OCI-LY7 (cell line): Measurements from ENCODE around the gene RPRD1B. TPM values are rescaled to one million over a fixed set of nuclear protein-coding genes. Genes with fewer than 3 reads are reported as not detected.
A peak's percentile ranks its signal among the peaks of the same experiment; 100 is the strongest.

Experiments used
- BruUV-seq: library from RNA; stranded (reverse); fragments of 400-500 nt; replicated peaks from 2 replicates; lab custom pipeline; 2021; lab: Mats Ljungman, UMichigan
- CTCF ChIA-PET: fragments of 300-600 bp; sonication (Branson Sonifier 250); formaldehyde crosslinking; loops from one replicate; lab custom pipeline; 2022; ENCODE audit warnings: antibody characterized with exemption; ENCODE audit not compliant: unreplicated experiment; lab: Charles Lee
- POLR2A ChIA-PET: fragments of 300-600 bp; sonication (Branson Sonifier 250); formaldehyde crosslinking; loops from one replicate; lab custom pipeline; 2022; ENCODE audit warnings: antibody characterized with exemption; lab: Charles Lee
- DNase-seq: peaks from one replicate; pipeline ENCODE4 v3.0.0-alpha.2; 2015; ENCODE audit warnings: low spot score
- H2AFZ ChIP-seq: fragments of 200-600 bp; sonication (generic), shearing (Covaris generic); 2 replicates; pipeline ENCODE4 v1.6.1; 2014; ENCODE audit warnings: mild to moderate bottlenecking, antibody characterized with exemption, low read length, moderate library complexity
- H3K27ac ChIP-seq: fragments of 200-600 bp; sonication (generic); 2 replicates; pipeline ENCODE4 v1.5.1; 2014; ENCODE audit warnings: mixed run types, low read depth, mild to moderate bottlenecking, moderate library complexity, low read length, inconsistent platforms; ENCODE audit not compliant: poor library complexity, severe bottlenecking
- H3K36me3 ChIP-seq: fragments of 200-600 bp; sonication (generic); 2 replicates; pipeline ENCODE4 v1.6.1; 2014; ENCODE audit warnings: mild to moderate bottlenecking, antibody characterized with exemption, low read length, moderate library complexity, mixed read lengths; ENCODE audit not compliant: insufficient read depth
- H3K4me1 ChIP-seq: fragments of 200-600 bp; sonication (generic); 2 replicates; pipeline ENCODE4 v1.5.1; 2014; ENCODE audit warnings: mild to moderate bottlenecking, low read length; ENCODE audit not compliant: insufficient read depth, poor library complexity, severe bottlenecking
- H3K4me2 ChIP-seq: fragments of 200-600 bp; sonication (generic); 2 replicates; pipeline ENCODE4 v1.6.1; 2014; ENCODE audit warnings: mild to moderate bottlenecking, low read length
- H3K4me3 ChIP-seq: fragments of 200-600 bp; sonication (generic); 2 replicates; pipeline ENCODE4 v1.5.1; 2014; ENCODE audit warnings: mild to moderate bottlenecking, low read depth, low read length; ENCODE audit not compliant: poor library complexity, severe bottlenecking
- H3K79me2 ChIP-seq: fragments of 200-600 bp; sonication (generic); 2 replicates; pipeline ENCODE4 v1.6.1; 2016; ENCODE audit warnings: low read depth, mild to moderate bottlenecking, low read length, moderate library complexity, mixed read lengths; ENCODE audit not compliant: insufficient read depth
- H3K9me2 ChIP-seq: fragments of 200-600 bp; sonication (generic); 2 replicates; pipeline ENCODE4 v1.6.1; 2016; ENCODE audit warnings: mild to moderate bottlenecking, low read length, mixed read lengths; ENCODE audit not compliant: insufficient read depth
- H3K9me3 ChIP-seq: fragments of 200-600 bp; sonication (generic); 2 replicates; pipeline ENCODE4 v1.6.1; 2014; ENCODE audit warnings: mild to moderate bottlenecking, mixed run types, low read length, mixed read lengths
- H4K20me1 ChIP-seq: fragments of 200-600 bp; sonication (generic); 2 replicates; pipeline ENCODE4 v1.6.1; 2014; ENCODE audit warnings: mild to moderate bottlenecking, antibody characterized with exemption, low read length, moderate library complexity, mixed read lengths; ENCODE audit not compliant: insufficient read depth
- CTCF ChIP-seq: fragments of 200-600 bp; sonication (generic); conservative IDR thresholded peaks from 2 replicates; pipeline ENCODE4 v1.5.1; 2014; ENCODE audit warnings: mild to moderate bottlenecking, antibody characterized with exemption, low read length, moderate library complexity, mixed read lengths
- EZH2phosphoT487 ChIP-seq: fragments of 200-600 bp; sonication (generic); IDR thresholded peaks from 2 replicates; pipeline ENCODE4 v1.6.1; 2018; ENCODE audit warnings: low read depth, borderline replicate concordance, mild to moderate bottlenecking, mixed run types, antibody characterized with exemption, low read length, moderate library complexity, mixed read lengths
- intact Hi-C: fragments of 100-400 bp; cut with micrococcal nuclease; formaldehyde crosslinking; loops from one replicate; pipeline ENCODE4 v1.10.0; 2022; ENCODE audit not compliant: unreplicated experiment
- total RNA-seq, 2 experiments: library from RNA; depleted of rRNA in 1 of 2; stranded (reverse); fragments of >200 nt in 1 of 2; shearing (Covaris generic) in 1 of 2; gene quantifications; 2 replicates each; pipeline ENCODE4 v1.2.3, GENCODE V29; 2014 to 2022

The RPRD1B gene
- total RNA-seq, 2 experiments from 2014 or later: 45.6 to 67.9 TPM

DNA sequence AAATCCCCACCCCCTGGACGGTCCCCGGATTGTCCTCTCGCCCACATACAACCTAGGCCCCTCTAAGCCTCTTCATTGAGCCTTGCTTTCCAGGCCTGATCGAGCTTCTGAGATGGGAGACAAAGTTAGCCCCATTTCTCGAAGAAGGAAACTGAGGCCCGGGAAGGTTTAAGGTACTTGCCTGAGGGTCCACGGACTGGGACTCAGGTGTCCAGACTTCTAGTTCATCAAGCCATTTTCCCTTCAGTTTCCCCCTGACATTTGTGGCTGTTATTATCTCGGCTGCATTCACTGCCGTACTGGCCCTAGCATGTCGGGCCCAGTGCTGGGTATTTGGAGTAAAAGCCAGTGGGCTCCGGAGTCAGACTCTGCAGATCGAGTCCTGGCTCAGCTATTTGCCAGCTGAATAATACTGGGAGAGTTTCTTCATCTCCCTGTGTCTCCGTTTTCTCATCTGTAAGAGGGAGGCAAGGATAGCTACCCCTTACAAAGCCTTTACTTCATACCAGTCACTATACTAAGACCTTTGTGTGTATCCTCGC is 633 bp downstream of the RPRD1B start:
- Histone ChIP-seq H2AFZ (peak overlapping the region; percentile 70; the same call in 1 of the 2 replicates), H3K4me3 (peak overlapping the region; percentile 97), H3K79me2 (peaks cover 93% of the 10 kb centered on the region), H3K27ac (peak overlapping the region; percentile 54), H3K36me3 (peaks cover 50% of the 10 kb centered on the region), H4K20me1 (0 out of 2 replicates have a peak, but pooled peaks cover 5% of the 10 kb centered on the region), H3K9me2 (no peaks in the 10 kb centered on the region), H3K9me3 (no peaks in the 10 kb centered on the region), H3K4me1 (peaks cover 48% of the 10 kb centered on the region), H3K4me2 (peak overlapping the region; percentile 73)
- peak; percentile 13 for DNase-seq
- TF ChIP-seq CTCF (no peak), EZH2phosphoT487 (no peak)
- ChIA-PET CTCF (interaction anchor here (0.6 kb wide), 1 partner anchor 896 kb away, joined by 3 read pairs; no protein-coding TSS in a partner anchor), POLR2A (interaction anchor here (0.6 to 2.9 kb wide), 5 partner anchors 10 to 70 kb away, joined by 3 to 9 read pairs (median 4); no protein-coding TSS in a partner anchor)
- intact Hi-C loops: no loop called here
- BruUV-seq: no TSS peak

- TSS peak; percentile 51 for BruUV-seq
- POLR2A ChIA-PET: no interaction called here
- CTCF ChIA-PET: no interaction called here
Observed at GRCh38 chr20:38034961-38035360, 1.4 kb downstream of the RPRD1B start.

More at GRCh38 chr20:38034961-38035360, 1.4 kb downstream of the RPRD1B start:
- Histone ChIP-seq H3K27ac (peak overlapping the region; percentile 54), H3K9me3 (no peaks in the 10 kb centered on the region), H2AFZ (no peak overlapping the region), H3K36me3 (peaks cover 54% of the 10 kb centered on the region), H3K79me2 (peaks cover 93% of the 10 kb centered on the region), H4K20me1 (0 out of 2 replicates have a peak, but pooled peaks cover 5% of the 10 kb centered on the region), H3K4me1 (peaks cover 48% of the 10 kb centered on the region), H3K4me2 (peak overlapping the region; percentile 73), H3K9me2 (no peaks in the 10 kb centered on the region), H3K4me3 (peak overlapping the region; percentile 97)
- intact Hi-C loops: no loop called here
- DNase-seq: peak; percentile 7
- no peak for TF ChIP-seq EZH2phosphoT487
- TF ChIP-seq CTCF: no peak
